Measurements from ENCODE around the gene EIF3K.

DNA sequence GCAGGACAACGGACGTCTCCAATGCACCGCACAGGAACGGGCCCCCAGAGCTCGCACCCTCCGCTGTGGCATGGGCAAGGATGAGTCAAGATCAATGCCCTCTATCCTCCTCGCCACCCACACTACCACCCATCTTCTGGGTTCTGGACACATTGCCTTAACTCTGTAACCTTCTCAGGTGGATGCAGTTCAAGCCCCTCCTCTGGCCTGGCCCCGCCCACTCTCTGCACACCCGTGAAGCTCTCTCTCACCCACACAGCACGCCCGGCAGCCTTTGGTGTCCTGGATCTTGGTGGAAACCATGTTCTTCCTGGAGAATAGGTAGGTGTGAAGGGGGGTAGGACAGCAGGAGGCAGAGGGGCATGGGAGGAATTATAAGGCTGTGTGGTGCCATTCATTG lies 21.9 kb upstream of the EIF3K start:
- no peak for TF ChIP-seq HEYL (CRISPR knock-in tag; IDR thresholded peaks at IDR 0.05)
- no peak for TF ChIP-seq ESRRA (IDR thresholded peaks at IDR 0.05; ENCODE audit: borderline replicate concordance, low read length)
- no peak for TF ChIP-seq SREBF2 (IDR thresholded peaks at IDR 0.05)
